Thyroid gland (tissue), 4 donors: ENCODE results near the gene MRPL21.

ENCODE experiments used
- CTCF ChIP-seq, 6 experiments: fragments of 200-600 bp in 3 of 6; fragments of 450-650 bp in 3 of 6; sonication (generic) in 3 of 6; IDR thresholded peaks; one replicate each; pipeline ENCODE4 v1.5.1; 2016 to 2019; ENCODE audit warnings: antibody characterized with exemption in 6 of 6, mild to moderate bottlenecking in 2 of 6, inconsistent platforms in 1 of 6, moderate library complexity in 1 of 6
- POLR2A ChIP-seq, 2 donors: fragments of 450-650 bp; IDR thresholded peaks; one replicate each; pipeline ENCODE4 v1.6.1; 2017; ENCODE audit warnings: antibody characterized with exemption in 2 of 2, mild to moderate bottlenecking in 2 of 2, moderate library complexity in 1 of 2

- TF ChIP-seq POLR2A (IDR thresholded peaks at IDR 0.05) (no peak), CTCF (IDR thresholded peaks at IDR 0.05) (no peak)
Measured at GRCh38 chr11:68930991-68931855, 27.6 kb upstream of the MRPL21 start.
